OCI-M2 (cell line): Measurements from ENCODE around the gene GPX3.

Experiments
- DNase-seq: peaks from one replicate; lab custom pipeline; 2025; ENCODE audit not compliant: unreplicated experiment; lab: John Stamatoyannopoulos, UW

The GPX3 gene

GRCh38 chr5:151075698-151076331 lies 55.4 kb downstream of the GPX3 start:
- no peak for DNase-seq

GRCh38 chr5:151076616-151077015 lies 56.2 kb downstream of the GPX3 start:
- no peak for DNase-seq

- DNase-seq = no peak
Measured at GRCh38 chr5:151077419-151077818, 57.0 kb downstream of the GPX3 start.

GRCh38 chr5:151077967-151078366 lies 57.6 kb downstream of the GPX3 start:
- DNase-seq = no peak
